GM12892 (cell line): ENCODE results near the gene GALR2.
"Not testable (repeated sequence)": the region's sequence is repeated elsewhere in the genome, so short reads cannot be mapped to it uniquely, and the experiment has no call there.

ENCODE experiments used
- DNase-seq: peaks from one replicate; pipeline ENCODE4 v3.0.0; 2011; ENCODE audit not compliant: insufficient read length
- FAIRE-seq: peaks from 2 replicates; lab custom pipeline; 2011; peaks lifted over from hg19 to GRCh38; lab: Jason Lieb, UNC
- POLR2A ChIP-seq: IDR thresholded peaks from 2 replicates; pipeline ENCODE4 v1.6.1; 2011; ENCODE audit warnings: low read depth, low read length, control low read depth
- POLR2AphosphoS5 ChIP-seq: IDR thresholded peaks from 2 replicates; pipeline ENCODE4 v1.6.1; 2011; ENCODE audit warnings: low read depth, low read length, control low read depth
- TAF1 ChIP-seq: IDR thresholded peaks from 2 replicates; pipeline ENCODE4 v1.6.1; 2011; ENCODE audit warnings: low read depth, mild to moderate bottlenecking, control low read depth, low read length, borderline replicate concordance

Gene GALR2

DNA sequence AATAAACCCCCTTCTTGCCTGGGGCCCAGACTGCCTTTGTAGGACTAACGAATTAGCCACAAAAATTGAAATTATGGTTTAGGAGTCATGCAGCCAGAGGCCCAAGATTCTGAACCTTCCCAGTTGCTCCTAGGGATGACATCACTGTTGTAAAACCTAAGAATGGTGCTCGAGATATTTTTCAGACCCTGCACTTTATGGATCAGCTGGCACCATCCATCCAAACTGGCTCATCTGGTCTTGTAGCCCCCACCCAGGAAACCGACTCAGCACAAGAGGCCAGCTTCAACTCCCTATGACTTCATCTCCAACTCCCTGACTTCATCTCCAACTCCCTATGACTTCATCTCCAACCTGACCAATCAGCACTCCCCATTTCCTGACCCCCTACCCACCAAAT lies 36.5 kb upstream of the GALR2 start:
- TF ChIP-seq TAF1 (no peak), POLR2AphosphoS5 (no peak), POLR2A (no peak)
- FAIRE-seq (no peak), DNase-seq (no peak)

DNA sequence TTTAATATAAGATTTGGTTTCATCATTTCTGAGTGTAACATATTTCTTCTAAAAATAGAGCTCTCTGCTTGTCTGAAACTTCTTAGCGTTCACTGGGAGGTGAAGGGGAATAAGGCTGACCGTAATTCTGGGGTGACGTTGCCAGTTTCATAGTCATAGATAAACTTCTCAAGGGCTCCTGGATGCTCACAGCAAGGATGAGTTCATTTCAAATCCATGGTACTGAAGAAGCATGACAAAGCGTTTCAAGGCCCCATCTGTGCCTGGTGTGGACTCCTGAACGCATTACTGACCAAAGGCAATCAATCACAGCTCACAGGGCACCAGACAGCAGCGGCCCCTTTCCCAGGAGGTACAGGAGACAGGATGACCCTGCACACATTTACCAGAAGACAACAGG lies 35.5 kb upstream of the GALR2 start:
- TF ChIP-seq POLR2AphosphoS5 (no peak), POLR2A (no peak), TAF1 (no peak)
- FAIRE-seq (no peak), DNase-seq (no peak)

DNA sequence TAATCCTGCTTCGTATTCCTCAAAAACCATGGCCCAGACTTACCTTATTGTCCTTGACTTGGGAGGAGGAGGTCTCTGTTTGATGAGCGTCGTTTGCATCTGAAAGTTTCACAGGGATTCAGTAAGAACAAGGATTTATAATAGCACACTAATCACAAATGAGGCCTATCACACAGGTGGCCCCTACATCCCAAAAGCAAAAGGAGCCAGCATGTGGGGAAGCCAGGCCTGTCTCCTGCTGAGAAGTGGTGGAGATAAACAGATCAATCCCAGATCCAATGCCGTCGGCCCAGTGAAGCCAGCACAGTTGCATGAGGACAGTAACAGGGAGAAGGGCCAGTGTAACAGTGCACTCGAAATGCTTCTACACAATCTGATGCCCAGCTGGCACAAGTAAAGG lies 34.2 kb upstream of the GALR2 start:
- no peak for DNase-seq
- no peak for FAIRE-seq
- TF ChIP-seq POLR2A (no peak), TAF1 (no peak), POLR2AphosphoS5 (no peak)

DNA sequence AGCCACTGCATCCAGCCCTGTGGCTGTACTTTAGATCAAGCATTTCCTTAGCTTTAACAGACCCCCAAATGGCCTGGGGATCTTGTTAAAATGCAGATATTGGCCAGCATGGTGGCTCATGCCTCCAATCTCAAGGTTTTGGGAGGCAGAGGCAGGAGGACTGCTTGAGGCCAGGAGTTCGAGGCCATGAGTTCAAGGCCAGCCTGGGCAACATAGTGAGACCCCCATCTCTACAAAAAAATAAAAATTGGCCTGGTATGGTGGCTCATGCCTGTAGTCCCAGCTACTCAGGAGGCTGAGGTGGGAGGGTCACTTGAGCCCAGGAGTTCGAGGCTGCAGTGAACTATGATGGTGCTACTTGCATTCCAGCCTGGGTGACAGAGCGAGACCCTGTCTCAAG lies 31.7 kb upstream of the GALR2 start:
- FAIRE-seq, DNase-seq: not testable (repeated sequence)

DNA sequence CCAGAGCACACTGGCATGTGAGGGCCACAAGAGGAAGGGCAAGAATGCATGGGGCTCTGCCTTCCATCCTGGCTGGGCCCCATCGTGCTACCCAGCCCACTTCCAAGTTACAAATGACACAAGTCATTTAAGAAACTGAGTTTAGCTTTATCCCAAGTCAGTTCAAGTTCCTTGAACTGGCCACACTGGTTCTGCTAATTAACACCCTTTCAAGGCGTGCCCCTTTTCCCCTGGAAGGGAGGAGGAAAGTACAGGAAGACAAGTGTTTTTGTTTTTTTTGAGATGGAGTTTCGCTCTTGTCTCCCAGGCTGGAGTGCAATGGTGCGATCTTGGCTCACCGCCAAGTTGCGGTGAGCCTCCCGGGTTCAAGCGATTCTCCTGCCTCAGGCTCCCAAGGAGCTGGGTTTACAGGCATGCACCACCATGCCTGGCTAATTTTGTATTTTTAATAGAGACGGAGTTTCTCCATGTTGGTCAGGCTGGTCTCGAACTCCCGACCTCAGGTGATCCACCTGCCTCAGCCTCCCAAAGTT lies 30.0 kb upstream of the GALR2 start:
- not testable (repeated sequence) for DNase-seq, FAIRE-seq

DNA sequence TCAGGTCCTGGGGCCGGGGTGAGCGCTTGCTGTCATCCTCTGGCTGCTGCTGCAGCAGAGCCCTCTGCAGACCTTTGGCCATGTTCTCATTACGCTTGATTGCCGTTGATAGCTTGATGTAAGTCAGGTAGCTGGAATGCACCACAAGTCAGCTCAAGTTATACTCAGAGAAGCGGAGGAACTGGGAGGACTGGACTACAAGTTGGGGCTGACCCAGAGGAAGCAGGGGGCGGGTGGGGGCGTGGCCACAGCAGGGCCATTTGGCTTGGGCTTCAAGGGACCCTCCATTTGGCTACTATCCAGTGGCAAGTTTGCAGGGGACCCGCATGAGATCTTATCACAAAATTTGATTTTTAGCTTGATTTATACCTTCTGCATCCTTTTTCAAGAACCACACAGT lies 28.5 kb upstream of the GALR2 start:
- TF ChIP-seq POLR2A (no peak), POLR2AphosphoS5 (no peak), TAF1 (no peak)
- no peak for DNase-seq
- no peak for FAIRE-seq

DNA sequence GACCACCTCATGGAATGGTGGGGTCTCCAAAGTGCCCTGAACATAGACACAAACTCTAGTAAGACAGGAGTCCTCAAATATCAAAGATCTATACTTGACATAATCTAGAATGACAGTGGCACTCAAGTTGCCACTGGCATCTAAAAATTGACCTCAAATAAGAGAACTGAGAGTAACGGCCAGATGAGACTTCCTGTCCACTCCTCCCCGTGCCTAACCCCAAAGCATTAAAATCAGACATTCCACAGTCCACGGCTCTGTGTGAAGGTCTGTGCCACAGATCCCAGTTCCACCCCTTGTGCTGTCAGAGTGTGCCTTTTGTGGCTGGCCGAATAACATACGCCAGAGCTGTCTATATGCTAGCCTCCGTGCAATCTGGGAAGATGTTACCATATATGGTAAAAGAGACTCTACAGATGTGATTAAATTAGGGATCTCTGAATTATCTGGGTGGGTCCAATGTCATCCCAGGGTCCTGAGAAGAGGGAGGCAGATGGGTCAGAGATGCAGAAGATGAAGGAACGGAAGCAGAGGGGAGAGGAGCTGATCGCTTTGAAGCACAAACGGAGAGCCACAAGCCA lies 26.5 kb upstream of the GALR2 start:
- FAIRE-seq (no peak), DNase-seq (no peak)
- no peak for TF ChIP-seq POLR2A
- TF ChIP-seq TAF1, result no peak
- no peak for TF ChIP-seq POLR2AphosphoS5

DNA sequence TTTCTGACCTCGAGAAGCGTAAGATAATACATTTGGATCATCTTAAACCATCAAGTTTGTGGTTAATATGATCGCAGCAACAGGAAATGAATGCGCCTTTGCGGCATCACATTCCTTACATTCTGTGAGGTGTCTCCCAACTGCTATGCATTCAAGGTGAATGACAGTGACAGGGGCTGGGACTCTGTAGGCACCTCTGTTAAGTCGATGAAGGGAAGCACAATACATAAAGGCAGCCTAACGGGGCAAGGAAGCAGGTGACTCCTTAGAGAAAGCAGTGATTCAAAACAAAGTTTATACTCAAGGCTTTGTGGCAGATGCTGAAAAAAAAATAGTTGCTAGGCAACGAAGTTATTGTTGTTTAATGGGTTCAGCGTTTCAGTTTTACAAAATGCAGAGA lies 25.9 kb upstream of the GALR2 start:
- no peak for FAIRE-seq
- DNase-seq, result no peak
- TF ChIP-seq POLR2AphosphoS5 (no peak), POLR2A (no peak), TAF1 (no peak)

DNA sequence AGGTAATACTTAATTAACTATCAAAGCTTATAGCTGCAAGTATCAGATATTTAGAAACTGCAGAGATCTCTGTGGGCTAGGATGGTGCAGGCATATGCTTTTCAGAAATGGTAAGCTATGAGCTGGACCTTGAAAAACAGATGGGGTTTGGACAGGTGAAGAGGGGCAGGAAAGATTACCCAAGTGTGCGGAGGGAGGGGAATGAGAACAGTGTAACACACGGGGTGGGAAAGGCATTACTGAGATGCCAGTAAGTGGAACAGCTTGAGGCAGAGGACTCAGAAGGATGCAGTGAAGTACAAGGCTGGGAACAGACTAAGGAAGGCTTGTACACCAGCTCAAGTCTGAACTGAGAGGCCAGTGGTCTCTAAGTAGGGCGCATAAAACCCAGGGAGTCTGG lies 25.3 kb upstream of the GALR2 start:
- TF ChIP-seq TAF1 (no peak), POLR2A (no peak), POLR2AphosphoS5 (no peak)

DNA sequence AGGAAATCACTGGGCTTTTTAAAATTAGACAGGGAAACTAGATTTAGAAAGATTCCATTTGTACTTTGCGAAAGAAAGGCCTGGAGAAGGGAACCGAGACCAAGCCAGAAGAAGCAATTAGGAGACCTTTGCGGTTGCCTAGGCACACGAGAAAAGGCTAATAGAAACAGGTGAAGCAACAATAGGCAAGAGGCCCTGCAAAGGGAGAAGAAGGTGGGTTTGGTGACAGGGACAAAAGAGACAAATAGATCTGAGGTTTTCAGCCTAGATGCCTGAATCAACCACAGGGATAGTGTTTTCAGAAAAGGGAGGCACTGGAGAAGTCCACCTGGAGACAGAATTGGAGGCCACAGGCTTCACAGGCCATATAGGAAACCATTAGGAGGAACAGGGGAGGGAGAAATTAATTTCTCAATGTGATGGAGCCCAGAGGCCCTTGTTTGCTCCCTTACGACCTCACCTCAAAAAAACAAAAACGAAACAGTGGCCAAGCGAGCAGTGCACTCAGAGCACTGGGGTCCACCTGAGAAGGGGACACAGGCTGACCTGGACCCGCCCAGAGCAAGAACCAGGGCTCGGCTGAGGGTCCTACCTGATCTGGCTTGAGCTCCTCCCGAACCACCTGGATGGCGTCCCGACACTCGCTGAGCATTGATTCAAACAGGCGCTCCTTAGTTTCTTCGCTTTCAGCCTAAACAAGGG lies 24.6 kb upstream of the GALR2 start:
- no peak for FAIRE-seq
- TF ChIP-seq TAF1, result no peak
- no peak for TF ChIP-seq POLR2A
- no peak for TF ChIP-seq POLR2AphosphoS5
- DNase-seq, result no peak

More for the DNA sequence above, 25.3 kb upstream of the GALR2 start:
- FAIRE-seq (no peak), DNase-seq (no peak)

DNA sequence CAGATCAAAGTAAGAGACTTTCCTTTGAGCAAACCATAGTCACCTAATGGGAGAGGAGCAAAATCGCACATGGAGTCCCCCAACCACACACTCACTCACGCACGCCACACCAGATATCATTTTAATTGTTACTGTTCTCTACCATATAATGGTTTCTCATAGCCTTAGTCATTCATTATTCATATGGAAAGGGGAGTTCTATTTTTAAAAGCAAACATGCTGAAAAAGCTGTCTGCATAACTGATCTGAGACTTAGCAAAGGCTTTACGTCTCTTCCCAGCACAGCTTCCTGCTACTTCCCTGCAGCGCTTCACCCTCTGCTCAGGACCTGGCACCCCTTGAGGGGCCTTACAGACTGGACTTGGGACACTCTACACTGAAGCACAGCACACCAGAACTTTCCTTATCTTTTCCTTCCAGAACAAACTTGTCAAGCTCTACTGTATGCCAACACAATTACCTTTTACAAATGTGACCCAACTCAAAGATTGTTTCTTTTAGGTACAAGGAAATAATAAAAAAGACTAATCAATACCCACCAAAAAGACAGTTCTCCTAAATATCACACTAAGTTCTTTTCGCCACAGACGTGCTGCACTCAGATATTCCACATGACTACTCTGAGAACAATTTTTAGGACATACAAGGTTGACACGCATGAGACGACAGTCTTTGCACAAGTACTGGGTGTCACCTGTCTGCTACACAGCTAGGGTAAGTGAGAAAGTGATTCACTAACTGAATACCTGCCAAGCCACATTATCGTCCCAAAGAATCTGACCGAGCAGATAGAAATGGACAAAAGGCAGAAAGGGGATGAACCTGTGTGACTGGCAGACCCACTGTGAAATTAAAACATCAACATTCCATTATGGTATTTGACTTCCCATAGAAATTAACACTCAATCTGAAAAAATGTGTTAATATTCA lies 23.8 kb upstream of the GALR2 start:
- TF ChIP-seq POLR2A, result no peak
- FAIRE-seq, result no peak
- no peak for DNase-seq

DNA sequence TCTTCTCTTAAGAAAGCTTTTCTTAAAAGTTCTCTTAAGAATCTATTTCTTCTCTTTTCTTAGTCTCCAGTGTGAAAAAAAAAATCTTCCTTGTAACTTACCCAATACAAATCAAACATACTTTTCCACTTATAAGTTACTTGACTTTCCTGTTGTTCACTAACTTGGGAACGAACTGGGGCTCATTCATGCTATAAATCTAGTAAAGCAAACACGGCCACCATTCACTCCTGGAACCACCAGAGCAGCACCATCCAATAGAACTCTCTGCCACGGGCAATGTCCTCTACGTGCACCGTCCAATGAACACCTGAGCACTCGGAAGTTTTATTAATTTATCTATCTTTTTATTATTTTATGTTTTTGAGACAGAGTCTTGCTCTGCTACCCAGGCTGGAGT lies 23.0 kb upstream of the GALR2 start:
- TF ChIP-seq POLR2AphosphoS5 (no peak), TAF1 (no peak)
- FAIRE-seq (no peak), DNase-seq (no peak)
